ENCODE results near the gene CCNY.

CCNY gene

DNA sequence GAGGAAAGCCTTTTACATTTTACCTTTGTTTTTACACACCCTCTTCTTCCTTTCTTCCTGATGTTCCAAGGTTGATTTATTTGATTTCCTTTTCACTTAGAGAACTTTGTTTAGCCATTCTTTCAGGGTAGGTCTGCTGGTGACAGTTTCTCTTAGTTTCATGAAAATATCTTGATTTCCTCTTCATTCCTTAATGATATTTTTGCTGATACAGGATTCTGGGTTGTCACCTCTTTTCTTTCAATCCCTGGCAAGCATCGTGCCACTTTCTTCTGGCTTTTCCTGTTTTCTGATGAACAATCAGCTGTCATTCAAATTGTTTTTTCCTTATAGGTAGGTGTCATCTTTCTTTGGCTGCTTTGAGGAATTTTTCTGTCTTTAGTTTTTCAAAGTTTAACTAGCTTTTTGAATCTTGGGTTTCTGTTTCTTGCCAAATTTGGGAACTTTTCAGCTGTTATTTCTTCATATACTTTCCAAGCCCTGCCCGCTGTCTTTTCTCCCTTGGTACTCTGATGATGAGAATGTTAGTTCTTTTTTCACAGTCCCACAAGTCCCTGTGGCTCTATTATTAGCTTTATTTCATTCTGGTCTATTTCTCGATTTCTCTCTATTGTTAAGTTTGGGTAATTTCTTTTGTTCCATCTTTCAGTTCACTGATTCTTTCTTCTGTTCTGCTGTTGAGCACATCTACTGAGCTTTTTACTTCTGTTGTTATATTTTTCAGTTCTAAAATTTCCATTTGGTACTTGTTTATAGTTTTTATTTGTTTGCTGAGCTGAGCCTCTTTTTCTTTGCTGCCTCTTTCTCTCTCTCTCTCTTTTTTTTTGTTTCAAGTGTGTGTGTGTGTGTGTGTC, 102.6 kb downstream of the CCNY start:
- TF ChIP-seq SIN3A (IDR thresholded peaks at IDR 0.05; ENCODE audit: borderline replicate concordance, insufficient read depth, low read length): no peak
- TF ChIP-seq FOXP2 (optimal IDR thresholded peaks at IDR 0.05; ENCODE audit: borderline replicate concordance, extremely low read depth, extremely low read length, insufficient read depth): no peak
- no peak for TF ChIP-seq TAF1 (IDR thresholded peaks at IDR 0.05; ENCODE audit: borderline replicate concordance, insufficient read depth, low read length)
- no peak for TF ChIP-seq POLR2AphosphoS5 (IDR thresholded peaks at IDR 0.05; ENCODE audit: low read depth, low read length)
- TF ChIP-seq, protein P1, sequence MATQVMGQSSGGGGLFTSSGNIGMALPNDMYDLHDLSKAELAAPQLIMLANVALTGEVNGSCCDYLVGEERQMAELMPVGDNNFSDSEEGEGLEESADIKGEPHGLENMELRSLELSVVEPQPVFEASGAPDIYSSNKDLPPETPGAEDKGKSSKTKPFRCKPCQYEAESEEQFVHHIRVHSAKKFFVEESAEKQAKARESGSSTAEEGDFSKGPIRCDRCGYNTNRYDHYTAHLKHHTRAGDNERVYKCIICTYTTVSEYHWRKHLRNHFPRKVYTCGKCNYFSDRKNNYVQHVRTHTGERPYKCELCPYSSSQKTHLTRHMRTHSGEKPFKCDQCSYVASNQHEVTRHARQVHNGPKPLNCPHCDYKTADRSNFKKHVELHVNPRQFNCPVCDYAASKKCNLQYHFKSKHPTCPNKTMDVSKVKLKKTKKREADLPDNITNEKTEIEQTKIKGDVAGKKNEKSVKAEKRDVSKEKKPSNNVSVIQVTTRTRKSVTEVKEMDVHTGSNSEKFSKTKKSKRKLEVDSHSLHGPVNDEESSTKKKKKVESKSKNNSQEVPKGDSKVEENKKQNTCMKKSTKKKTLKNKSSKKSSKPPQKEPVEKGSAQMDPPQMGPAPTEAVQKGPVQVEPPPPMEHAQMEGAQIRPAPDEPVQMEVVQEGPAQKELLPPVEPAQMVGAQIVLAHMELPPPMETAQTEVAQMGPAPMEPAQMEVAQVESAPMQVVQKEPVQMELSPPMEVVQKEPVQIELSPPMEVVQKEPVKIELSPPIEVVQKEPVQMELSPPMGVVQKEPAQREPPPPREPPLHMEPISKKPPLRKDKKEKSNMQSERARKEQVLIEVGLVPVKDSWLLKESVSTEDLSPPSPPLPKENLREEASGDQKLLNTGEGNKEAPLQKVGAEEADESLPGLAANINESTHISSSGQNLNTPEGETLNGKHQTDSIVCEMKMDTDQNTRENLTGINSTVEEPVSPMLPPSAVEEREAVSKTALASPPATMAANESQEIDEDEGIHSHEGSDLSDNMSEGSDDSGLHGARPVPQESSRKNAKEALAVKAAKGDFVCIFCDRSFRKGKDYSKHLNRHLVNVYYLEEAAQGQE (IDR thresholded peaks at IDR 0.05; ENCODE audit: insufficient read depth in 1 of 2, low read depth in 2 of 2, low read length in 2 of 2): no peak

DNA sequence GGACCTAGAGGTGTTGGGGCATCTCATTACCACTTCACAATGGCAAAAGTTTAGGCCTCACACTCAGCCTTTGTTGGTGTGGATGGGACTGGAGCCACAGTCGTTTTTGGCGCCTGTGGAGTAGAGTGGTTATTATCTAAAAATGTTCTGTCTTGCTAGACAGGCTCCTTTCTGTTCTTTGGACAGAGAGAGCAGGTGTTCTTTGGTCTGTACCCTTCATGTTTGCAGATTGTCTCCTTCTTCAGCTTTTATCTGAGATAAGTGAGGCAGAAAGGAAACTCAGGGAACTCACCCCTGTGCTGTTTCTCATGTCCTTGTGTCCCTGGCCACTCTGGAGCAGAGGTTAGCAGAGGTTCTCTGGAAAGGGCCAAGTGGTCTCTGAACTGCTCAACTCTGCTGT, 103.7 kb downstream of the CCNY start:
- TF ChIP-seq FOXP2 (optimal IDR thresholded peaks at IDR 0.05; ENCODE audit: borderline replicate concordance, extremely low read depth, extremely low read length, insufficient read depth) (no peak), TAF1 (IDR thresholded peaks at IDR 0.05; ENCODE audit: borderline replicate concordance, insufficient read depth, low read length) (no peak), POLR2AphosphoS5 (IDR thresholded peaks at IDR 0.05; ENCODE audit: low read depth, low read length) (no peak), SIN3A (IDR thresholded peaks at IDR 0.05; ENCODE audit: borderline replicate concordance, insufficient read depth, low read length) (no peak)
- TF ChIP-seq, protein P1 (IDR thresholded peaks at IDR 0.05; ENCODE audit: insufficient read depth in 1 of 2, low read depth in 2 of 2, low read length in 2 of 2): no peak

DNA sequence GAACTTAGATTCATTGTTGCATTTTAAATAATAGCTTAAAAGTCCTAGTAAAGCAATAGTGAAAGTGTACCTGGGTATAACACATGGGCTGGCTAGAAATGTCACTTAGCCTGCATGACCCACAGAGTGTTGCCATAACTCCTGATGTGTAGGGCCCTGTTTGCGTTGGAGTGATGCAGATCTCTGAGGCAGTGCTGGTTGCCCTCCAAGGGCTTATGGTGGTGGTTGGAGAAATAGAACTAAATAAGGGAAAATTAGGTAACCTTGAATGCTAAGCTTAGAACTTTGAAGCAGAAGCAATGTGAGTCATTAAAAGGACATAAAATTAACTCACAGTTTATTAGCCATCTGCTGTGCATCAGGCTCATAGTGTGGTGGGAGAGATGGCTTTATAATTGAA, 105.7 kb downstream of the CCNY start:
- TF ChIP-seq, protein P1 (IDR thresholded peaks at IDR 0.05; ENCODE audit: insufficient read depth in 1 of 2, low read depth in 2 of 2, low read length in 2 of 2): no peak
- TF ChIP-seq POLR2AphosphoS5 (IDR thresholded peaks at IDR 0.05; ENCODE audit: low read depth, low read length) (no peak), TAF1 (IDR thresholded peaks at IDR 0.05; ENCODE audit: borderline replicate concordance, insufficient read depth, low read length) (no peak), SIN3A (IDR thresholded peaks at IDR 0.05; ENCODE audit: borderline replicate concordance, insufficient read depth, low read length) (no peak), FOXP2 (optimal IDR thresholded peaks at IDR 0.05; ENCODE audit: borderline replicate concordance, extremely low read depth, extremely low read length, insufficient read depth) (no peak)

DNA sequence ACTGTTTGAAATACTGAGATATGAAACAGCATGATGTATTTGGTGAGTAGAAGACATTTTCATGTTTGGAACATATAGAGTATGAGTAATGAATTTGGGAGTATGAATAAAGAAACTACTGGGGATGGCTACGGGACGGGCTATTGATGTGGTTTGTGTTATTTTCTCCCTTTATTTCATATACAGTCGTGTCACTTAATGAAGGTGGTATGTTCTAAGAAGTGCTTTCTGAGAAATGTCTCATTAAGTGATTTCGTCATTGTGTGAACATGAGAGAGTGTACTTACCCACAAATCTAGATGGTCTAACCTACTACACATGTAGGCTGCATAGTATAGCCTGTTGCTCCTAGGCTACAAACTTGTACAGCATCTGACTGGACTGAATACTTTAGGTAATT, 106.3 kb downstream of the CCNY start:
- TF ChIP-seq POLR2AphosphoS5 (IDR thresholded peaks at IDR 0.05; ENCODE audit: low read depth, low read length) (no peak), SIN3A (IDR thresholded peaks at IDR 0.05; ENCODE audit: borderline replicate concordance, insufficient read depth, low read length) (no peak), TAF1 (IDR thresholded peaks at IDR 0.05; ENCODE audit: borderline replicate concordance, insufficient read depth, low read length) (no peak), FOXP2 (optimal IDR thresholded peaks at IDR 0.05; ENCODE audit: borderline replicate concordance, extremely low read depth, extremely low read length, insufficient read depth) (no peak)
- TF ChIP-seq, protein P1 (IDR thresholded peaks at IDR 0.05; ENCODE audit: insufficient read depth in 1 of 2, low read depth in 2 of 2, low read length in 2 of 2): no peak
